ENCODE results near the gene ARNT2.
A peak's percentile ranks its signal among the peaks of the same experiment; 100 is the strongest.
"Not testable (repeated sequence)": the region's sequence is repeated elsewhere in the genome, so short reads cannot be mapped to it uniquely, and the experiment has no call there.

Gene ARNT2

DNA sequence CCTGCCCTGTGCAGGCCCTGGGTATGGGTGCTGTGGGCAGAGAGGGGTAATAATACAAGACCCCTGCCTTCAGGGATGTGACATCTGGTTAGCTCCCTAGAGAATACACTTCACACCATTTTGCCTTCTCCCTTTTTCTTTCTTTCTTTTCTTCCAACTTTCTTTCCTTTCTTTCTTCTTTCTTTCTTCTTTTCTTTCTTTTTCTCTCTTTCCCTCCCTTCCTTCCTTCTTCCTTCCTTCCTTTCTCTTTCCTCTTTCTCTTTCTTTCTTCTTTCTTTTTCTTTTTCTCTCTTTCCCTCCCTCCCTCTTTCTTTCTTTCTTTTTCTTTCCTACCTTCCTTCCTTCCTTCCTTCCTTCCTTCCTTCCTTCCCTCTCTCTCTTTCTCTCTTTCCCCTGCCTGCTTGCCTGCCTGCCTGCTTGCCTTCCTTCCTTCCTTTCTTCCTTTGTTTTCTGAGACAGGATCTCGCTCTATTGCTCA lies 222.5 kb downstream of the ARNT2 start:
- no peak for DNase-seq

DNA sequence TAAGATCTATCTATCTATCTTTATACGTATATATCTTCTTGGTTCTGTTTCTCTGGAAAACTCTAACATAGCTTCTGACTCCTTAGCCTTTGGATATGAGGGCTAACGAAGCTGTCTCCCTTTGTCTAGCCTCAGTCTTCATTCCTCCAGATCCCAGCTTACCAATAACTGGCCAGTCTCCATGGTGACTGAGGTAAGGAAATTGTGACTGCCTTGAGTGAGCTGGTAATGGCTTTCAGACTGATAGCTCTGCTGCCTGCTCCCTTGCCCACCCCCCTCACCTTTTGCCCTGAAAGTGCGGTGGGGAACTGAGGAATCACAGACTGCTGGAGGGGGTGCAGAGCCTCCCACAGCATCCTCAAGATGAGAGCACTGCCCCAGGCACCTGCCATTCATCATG lies 225.2 kb downstream of the ARNT2 start:
- DNase-seq = no peak

DNA sequence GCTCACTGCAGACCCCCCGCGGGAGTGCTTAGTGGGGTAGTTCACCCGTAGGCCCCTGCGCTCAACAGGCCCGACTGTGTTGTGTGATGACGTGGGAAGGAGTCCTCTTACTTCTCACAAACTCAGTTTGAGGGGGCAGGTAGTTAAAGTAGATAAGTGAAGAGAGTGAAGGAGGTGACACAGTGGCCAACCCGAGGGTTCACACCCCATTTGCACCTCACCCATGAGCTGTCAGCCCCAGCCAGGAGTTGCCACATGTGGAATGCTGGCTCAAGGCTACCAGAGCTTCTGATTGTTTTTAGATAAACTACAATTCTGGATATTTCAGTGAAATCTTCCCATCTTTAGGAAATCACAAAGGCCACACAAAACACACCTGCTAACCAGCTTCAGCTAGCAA lies 226.8 kb downstream of the ARNT2 start:
- no peak for DNase-seq

DNA sequence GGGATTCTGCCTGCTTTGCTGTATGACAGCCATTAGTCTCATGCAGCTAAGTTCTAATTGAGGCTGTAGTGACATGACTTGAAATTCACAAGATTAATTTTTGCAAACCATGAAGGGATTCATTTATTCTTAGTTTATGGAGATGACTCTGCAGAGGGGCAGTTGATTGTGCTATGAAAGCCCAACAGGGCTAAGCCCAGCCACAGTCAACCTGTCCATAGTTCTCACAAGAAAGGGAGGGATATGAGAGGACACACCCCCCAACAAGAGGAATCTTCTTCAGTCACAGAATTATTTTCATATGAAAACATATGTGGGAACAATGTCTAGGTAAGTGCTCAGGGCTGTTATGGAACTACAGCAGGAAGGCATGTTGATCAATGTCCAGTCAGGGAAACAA lies 229.0 kb downstream of the ARNT2 start:
- DNase-seq = no peak

DNA sequence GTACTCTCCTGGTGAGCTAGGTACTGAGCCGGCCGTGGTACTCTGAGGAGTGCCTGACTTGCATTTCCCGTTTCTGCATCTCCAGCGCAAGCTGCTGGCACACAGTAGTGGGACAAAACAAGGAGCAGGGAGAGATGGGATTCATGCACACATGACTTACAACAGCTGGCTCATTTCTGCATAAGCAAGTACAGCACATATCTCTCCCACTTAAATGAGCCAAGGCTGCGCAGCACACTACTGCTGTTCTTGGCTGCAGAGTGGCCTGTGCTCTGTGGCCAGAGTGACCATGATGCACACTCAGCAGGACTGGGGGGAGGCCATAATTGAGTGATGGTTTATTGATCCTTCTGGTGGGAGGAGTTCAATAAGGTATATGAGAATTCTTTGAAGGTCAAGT lies 231.8 kb downstream of the ARNT2 start:
- no peak for DNase-seq

DNA sequence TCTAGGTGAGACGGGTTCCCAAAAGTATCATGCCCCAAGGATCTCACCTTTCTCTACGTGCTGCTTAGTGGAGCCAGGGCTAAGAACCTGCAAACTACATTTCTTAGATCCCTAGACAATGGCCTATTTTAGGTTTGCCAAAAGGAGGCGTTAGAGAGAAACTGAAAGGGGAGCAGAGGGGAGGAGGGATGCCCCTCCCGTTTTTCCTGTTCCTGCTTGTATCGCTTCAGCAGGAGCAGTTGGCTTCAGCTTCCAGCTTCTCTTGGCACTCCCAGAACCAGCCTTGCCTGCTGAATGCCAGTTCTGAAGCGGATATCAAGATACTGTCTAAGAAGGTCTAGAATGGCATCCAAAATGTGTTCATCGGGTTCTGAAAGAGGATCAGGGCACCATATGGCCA lies 232.5 kb downstream of the ARNT2 start:
- DNase-seq = no peak

DNA sequence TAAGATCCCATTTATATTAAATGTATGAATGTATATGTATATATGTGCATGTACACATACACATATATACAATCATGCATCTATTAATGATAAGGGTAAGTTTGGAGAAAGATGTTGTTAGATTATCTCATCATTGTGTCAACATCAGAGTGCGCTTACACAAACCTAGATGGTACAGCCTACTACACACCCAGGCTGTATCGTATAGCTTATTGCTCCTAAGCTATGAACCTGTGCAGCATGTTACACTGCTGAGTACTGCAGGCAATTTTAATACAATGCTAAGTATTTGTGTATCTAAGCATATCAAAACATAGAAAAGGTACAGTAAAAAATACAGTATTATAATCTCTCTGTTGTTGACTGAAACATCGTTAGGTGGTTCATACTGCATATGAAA lies 233.6 kb downstream of the ARNT2 start:
- DNase-seq = no peak

DNA sequence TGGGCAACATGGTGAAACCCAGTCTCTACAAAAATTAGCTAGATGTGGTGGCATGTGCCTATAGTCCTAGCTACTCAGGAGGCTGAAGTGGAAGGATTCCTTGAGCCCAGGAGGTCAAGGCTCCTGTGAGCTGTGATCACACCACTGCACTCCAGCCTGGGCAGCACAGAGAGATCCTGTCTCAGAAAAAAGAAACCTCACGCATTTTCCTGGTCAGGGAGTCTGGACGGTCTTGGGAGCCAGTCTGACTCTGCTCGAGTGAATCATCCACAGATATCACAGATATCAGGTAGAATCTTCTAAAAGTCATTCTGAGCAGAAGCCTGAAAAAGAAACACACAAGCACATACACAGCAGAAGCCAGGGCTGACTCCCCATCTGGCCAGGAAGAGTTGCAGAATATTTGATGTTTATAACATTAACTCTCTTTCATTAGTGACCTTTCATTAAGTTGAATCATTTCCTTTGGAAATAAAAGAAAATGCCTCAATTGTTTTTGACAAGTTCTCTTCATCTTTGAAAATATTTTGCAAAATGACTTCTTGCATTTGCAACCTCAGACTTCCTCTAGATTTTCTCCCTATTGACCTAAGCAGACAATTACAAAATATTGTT lies 234.5 kb downstream of the ARNT2 start:
- no peak for DNase-seq

DNA sequence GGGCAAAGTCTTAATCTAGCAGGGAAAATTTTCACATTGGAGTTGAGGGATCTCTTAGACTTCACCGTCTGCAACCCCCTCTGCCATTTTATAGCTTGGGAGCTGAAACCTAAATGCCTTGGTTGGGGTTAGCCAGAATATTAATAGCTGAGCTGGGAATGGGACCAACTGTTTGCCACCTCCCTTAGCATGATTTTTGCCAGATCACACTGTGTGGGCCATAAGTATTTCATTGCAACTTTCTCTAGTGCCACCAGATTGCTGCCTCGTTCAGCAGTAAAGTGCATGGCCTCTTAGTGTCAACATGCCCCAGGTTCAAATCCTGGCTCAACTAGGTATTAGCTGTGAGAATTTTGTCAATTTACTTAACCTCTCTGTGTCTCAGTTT lies 235.0 kb downstream of the ARNT2 start:
- DNase-seq = no peak

DNA sequence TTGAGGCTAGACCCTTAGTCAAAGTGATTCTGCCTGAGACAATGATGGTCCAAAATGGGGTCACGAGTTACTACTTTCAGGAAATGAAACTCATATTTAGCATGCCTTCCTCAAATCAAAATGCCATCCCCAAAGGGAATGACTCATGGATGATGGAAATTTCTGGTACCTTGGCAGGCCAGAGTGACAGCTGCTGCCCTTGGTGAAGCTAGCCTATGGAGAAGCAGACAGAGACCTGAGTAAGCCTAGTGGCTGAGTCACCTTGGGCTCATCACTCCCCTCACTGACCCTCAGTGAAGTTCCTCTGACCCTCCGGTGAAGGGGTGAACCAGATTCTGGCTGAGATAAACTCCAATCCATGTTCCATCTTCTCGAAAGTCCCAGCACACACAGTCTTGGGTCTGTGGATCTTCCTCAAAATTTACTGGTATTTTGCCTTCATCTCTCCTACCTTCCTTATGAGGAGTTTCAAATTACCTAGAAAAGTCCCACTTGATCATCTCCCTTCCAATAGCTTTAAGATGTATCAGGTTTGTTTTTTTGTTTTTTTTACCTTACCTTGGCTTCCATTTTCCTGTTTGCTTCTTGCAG lies 236.4 kb downstream of the ARNT2 start:
- no peak for DNase-seq

DNA sequence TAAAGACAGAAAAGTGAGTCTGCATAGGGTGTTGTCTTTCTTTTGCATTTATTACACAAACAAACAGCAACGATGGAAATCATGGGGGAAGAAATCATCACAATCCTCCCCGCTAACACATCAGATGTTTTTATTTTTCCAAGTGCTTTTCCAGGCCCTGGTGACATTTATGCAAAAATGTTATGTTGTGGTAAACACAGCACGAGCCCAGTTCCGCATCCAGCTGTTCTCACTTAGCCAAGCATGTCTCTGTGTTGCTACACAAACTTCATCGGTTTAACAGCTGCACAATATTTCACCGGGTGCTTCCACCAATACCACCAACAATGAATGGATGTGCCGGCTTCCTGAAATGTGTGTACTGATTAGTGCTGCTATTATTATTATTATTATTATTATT lies 237.2 kb downstream of the ARNT2 start:
- DNase-seq = no peak

DNA sequence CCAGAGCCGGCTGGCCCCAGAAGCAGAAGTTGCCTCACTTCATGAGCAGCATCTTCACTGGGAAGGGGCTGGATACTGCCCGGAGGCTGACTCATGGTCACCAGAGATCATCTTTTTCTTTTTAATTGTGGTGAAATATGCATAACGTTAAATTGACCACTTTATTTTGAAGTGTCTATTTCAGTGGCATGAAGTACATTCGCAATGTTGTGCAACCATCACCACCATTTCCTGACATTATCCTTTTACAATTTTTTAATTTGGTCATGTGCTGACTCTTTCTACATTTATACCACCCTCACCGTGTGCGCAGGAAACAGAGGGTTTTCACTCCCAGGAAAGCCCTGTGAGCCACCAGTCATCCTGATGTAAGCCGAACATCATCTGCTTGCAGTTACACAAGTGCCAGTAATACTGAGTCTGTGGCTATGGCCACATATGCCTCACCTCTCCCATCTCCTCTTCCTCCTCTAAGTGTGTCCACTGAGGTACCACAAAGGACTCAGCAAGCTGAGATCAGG lies 239.3 kb downstream of the ARNT2 start:
- DNase-seq = peak; percentile 26

DNA sequence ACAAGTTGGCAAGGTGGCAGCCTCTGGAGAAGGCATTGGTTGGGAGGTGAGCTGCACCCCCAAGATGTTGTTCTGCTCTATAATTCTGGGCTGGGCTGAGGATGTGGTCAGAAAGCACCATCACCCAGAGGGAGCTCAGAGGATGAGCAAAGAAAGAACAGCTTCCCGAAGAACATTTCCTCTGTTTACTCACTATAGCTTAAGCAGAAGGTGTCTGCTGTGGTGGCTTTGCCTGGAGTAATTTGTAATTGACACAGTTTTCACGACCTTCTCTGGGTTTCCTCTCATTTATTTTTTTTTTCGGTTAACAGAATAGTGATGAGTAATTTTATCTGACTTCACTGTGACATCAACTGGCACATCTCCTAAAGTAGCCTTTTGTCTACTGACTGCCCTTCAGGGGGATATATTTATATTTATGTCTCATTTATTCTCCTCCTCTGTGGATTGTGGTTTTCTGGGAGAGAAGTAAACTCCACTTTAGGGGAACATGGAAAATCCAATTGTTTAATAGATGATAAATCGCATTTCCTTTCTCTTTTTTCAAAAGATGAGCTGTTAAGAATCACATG lies 241.4 kb downstream of the ARNT2 start:
- DNase-seq = no peak

DNA sequence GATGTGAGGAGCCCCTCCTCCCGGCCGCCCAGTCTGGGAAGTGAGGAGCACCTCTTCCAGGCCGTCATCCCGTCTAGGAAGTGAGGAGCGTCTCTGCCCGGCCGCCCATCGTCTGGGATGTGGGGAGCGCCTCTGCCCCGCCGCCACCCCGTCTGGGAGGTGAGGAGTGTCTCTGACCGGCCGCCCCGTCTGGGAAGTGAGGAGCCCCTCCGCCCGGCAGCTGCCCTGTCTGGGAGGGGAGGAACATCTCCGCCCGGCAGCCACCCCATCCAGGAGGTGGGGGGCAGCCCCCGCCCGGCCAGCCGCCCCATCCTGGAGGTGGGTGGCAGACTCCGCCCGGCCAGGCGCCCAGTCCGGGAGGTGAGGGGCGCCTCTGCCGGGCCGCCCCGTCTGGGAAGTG lies 243.2 kb downstream of the ARNT2 start:
- DNase-seq = not testable (repeated sequence)
